DND-41 (cell line): Measurements from ENCODE around the gene ADIRF.
"Not testable (repeated sequence)": the region's sequence is repeated elsewhere in the genome, so short reads cannot be mapped to it uniquely, and the experiment has no call there.

ENCODE experiments used
- ATAC-seq: fragments of 200-7000 bp; cut with Tn5 transposase; 3 replicates; pipeline ENCODE4 v1.9.1; 2021; ENCODE audit warnings: low read depth; ENCODE audit not compliant: insufficient read depth
- DNase-seq: peaks from one replicate; pipeline ENCODE4 v3.0.0-alpha.2; 2020
- H2AFZ ChIP-seq: 2 replicates; pipeline ENCODE4 v1.6.0; 2012; ENCODE audit warnings: low read depth, low read length
- H3K27ac ChIP-seq: 2 replicates; pipeline ENCODE4 v1.5.1; 2012; ENCODE audit warnings: low read length, inconsistent platforms
- H3K27me3 ChIP-seq: fragments of 200-600 bp; sonication (generic); 2 replicates; pipeline ENCODE4 v1.6.0; 2012; ENCODE audit warnings: low read length, mild to moderate bottlenecking, inconsistent platforms; ENCODE audit not compliant: insufficient read depth, poor library complexity
- H3K36me3 ChIP-seq: 2 replicates; pipeline ENCODE4 v1.5.1; 2012; ENCODE audit warnings: low read length, inconsistent platforms; ENCODE audit not compliant: insufficient read depth
- H3K4me1 ChIP-seq: 2 replicates; pipeline ENCODE4 v1.5.1; 2012; ENCODE audit warnings: mild to moderate bottlenecking, low read length; ENCODE audit not compliant: insufficient read depth
- H3K4me2 ChIP-seq: 2 replicates; pipeline ENCODE4 v1.6.0; 2012; ENCODE audit warnings: mild to moderate bottlenecking, moderate library complexity, low read length, inconsistent platforms; ENCODE audit not compliant: insufficient read depth
- H3K4me3 ChIP-seq, 2 experiments: fragments of 200-600 bp in 1 of 2; shearing (Covaris generic) in 1 of 2; 2 replicates each; pipeline ENCODE4 v1.5.1; 2012 to 2016; ENCODE audit warnings: inconsistent platforms in 2 of 2, low read length in 2 of 2, mild to moderate bottlenecking in 2 of 2, low read depth in 1 of 2, moderate library complexity in 1 of 2
- H3K79me2 ChIP-seq: 2 replicates; pipeline ENCODE4 v1.6.0; 2012; ENCODE audit warnings: low read length, inconsistent platforms; ENCODE audit not compliant: insufficient read depth
- H3K9ac ChIP-seq: 2 replicates; pipeline ENCODE4 v1.6.0; 2012; ENCODE audit warnings: low read depth, mild to moderate bottlenecking, inconsistent platforms, low read length, moderate library complexity
- H3K9me3 ChIP-seq: 2 replicates; pipeline ENCODE4 v1.5.1; 2012; ENCODE audit warnings: low read length, moderate library complexity, mild to moderate bottlenecking, inconsistent platforms; ENCODE audit not compliant: insufficient read depth, severe bottlenecking
- H4K20me1 ChIP-seq: 2 replicates; pipeline ENCODE4 v1.6.0; 2012; ENCODE audit warnings: low read length; ENCODE audit not compliant: insufficient read depth
- CTCF ChIP-seq: IDR thresholded peaks from 2 replicates; pipeline ENCODE4 v1.5.1; 2012; ENCODE audit warnings: borderline replicate concordance, low read length, moderate library complexity, mild to moderate bottlenecking; ENCODE audit not compliant: poor library complexity, severe bottlenecking; ENCODE audit errors: extremely low read depth
- EZH2 ChIP-seq: IDR thresholded peaks from 3 replicates; pipeline ENCODE4 v1.6.1; 2012; ENCODE audit warnings: borderline replicate concordance, low read depth, mild to moderate bottlenecking, moderate library complexity, low read length, inconsistent platforms; ENCODE audit not compliant: severe bottlenecking

ADIRF gene

GRCh38 chr10:86950349-86950748, 17.9 kb upstream of the ADIRF start:
- H3K36me3 ChIP-seq = no peaks in the 10 kb centered on the region
- no peak for TF ChIP-seq EZH2
- TF ChIP-seq CTCF = no peak
- H4K20me1 ChIP-seq = peaks cover 6% of the 10 kb centered on the region; the same call in 1 of the 2 replicates
- no peaks in the 10 kb centered on the region for H3K79me2 ChIP-seq
- peaks cover 5% of the 10 kb centered on the region for H3K9me3 ChIP-seq
- H2AFZ ChIP-seq = no peak overlapping the region
- DNase-seq (no peak), ATAC-seq (no peak)
- H3K27ac ChIP-seq = no peak overlapping the region
- no peak overlapping the region for H3K4me3 ChIP-seq
- no peak overlapping the region for H3K9ac ChIP-seq
- no peaks in the 10 kb centered on the region for H3K4me1 ChIP-seq
- H3K27me3 ChIP-seq = no peaks in the 10 kb centered on the region
- no peak overlapping the region for H3K4me2 ChIP-seq

DNA sequence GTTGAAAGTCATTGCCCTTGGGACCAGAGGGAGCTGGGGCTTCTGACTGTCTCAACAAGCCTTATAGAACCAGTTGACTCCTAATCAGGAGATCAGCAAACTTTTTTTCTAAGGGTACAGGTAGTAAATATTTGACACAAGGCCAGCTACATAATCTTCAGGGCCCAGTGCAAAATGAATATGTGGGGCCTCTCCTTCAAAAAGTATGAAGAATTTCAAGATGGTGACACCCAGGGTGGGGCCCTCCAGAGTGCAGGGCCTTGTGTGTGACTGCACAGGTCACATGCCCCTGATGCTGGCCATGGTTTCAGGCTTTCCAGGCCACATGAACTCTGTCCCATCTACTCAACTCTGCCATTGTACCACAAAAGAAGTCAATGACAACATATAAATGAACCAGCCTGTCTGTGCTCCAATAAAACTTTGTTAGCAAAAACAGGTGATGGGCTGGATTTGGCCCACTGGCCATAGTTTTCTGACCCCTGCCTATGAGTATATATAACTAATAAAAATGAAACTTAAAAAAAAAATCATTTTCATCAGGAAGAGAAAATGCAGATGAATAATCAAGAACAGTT, 17.0 kb upstream of the ADIRF start:
- no peaks in the 10 kb centered on the region for H3K4me1 ChIP-seq
- H3K27me3 ChIP-seq = no peaks in the 10 kb centered on the region
- H3K79me2 ChIP-seq = no peaks in the 10 kb centered on the region
- H3K36me3 ChIP-seq = no peaks in the 10 kb centered on the region
- TF ChIP-seq EZH2 = no peak
- no peak for TF ChIP-seq CTCF
- H4K20me1 ChIP-seq = 0 out of 2 replicates have a peak, but pooled peaks cover 2% of the 10 kb centered on the region
- H3K9ac ChIP-seq = no peak overlapping the region
- no peak overlapping the region for H3K4me3 ChIP-seq
- no peak overlapping the region for H3K4me2 ChIP-seq
- ATAC-seq (no peak), DNase-seq (no peak)
- no peak overlapping the region for H3K27ac ChIP-seq
- no peak overlapping the region for H2AFZ ChIP-seq
- peaks cover 5% of the 10 kb centered on the region for H3K9me3 ChIP-seq

GRCh38 chr10:86952106-86952505, 16.2 kb upstream of the ADIRF start:
- H3K9me3 ChIP-seq = peaks cover 5% of the 10 kb centered on the region
- H3K4me3 ChIP-seq = no peak overlapping the region
- no peak for ATAC-seq
- H2AFZ ChIP-seq = no peak overlapping the region
- H3K79me2 ChIP-seq = no peaks in the 10 kb centered on the region
- no peaks in the 10 kb centered on the region for H3K27me3 ChIP-seq
- no peak overlapping the region for H3K27ac ChIP-seq
- DNase-seq = no peak
- no peaks in the 10 kb centered on the region for H3K4me1 ChIP-seq
- no peak overlapping the region for H3K9ac ChIP-seq
- no peaks in the 10 kb centered on the region for H3K36me3 ChIP-seq
- no peak for TF ChIP-seq CTCF
- no peak for TF ChIP-seq EZH2
- H3K4me2 ChIP-seq = no peak overlapping the region
- H4K20me1 ChIP-seq = no peaks in the 10 kb centered on the region

GRCh38 chr10:86952697-86953096, 15.6 kb upstream of the ADIRF start:
- H3K9me3 ChIP-seq, ATAC-seq, H3K27ac ChIP-seq, DNase-seq, H3K4me3 ChIP-seq, H3K36me3 ChIP-seq, H3K4me2 ChIP-seq, H3K4me1 ChIP-seq, H3K9ac ChIP-seq, H3K27me3 ChIP-seq, H2AFZ ChIP-seq, H4K20me1 ChIP-seq, H3K79me2 ChIP-seq: not testable (repeated sequence)
